Suprapubic skin (tissue), 4 donors: ENCODE measurements around the gene FDX1. TPM values are rescaled to one million over a fixed set of nuclear protein-coding genes. Genes with fewer than 3 reads are reported as not detected.
A peak's percentile ranks its signal among the peaks of the same experiment; 100 is the strongest.

Experiments used
- DNase-seq, 2 donors: peaks; one replicate each; pipeline ENCODE4 v3.0.0-alpha.2; 2019; ENCODE audit warnings: low spot score in 2 of 2
- H3K27ac ChIP-seq: fragments of 200-600 bp; sonication (generic); one replicate; pipeline ENCODE4 v1.5.1; 2019
- H3K27me3 ChIP-seq: fragments of 200-600 bp; sonication (generic); one replicate; pipeline ENCODE4 v1.5.1; 2019
- H3K36me3 ChIP-seq: fragments of 200-600 bp; sonication (generic); one replicate; pipeline ENCODE4 v1.5.1; 2019
- H3K4me1 ChIP-seq: fragments of 200-600 bp; sonication (generic); one replicate; pipeline ENCODE4 v1.5.1; 2019
- H3K4me3 ChIP-seq: fragments of 200-600 bp; sonication (generic); one replicate; pipeline ENCODE4 v1.5.1; 2019; ENCODE audit warnings: mild to moderate bottlenecking
- H3K9me3 ChIP-seq: fragments of 200-600 bp; sonication (generic); one replicate; pipeline ENCODE4 v1.5.1; 2019
- CTCF ChIP-seq, 2 donors: fragments of 200-600 bp in 1 of 2; fragments of 450-650 bp in 1 of 2; sonication (generic) in 1 of 2; IDR thresholded peaks; one replicate each; pipeline ENCODE4 v1.5.1; 2016 to 2019; ENCODE audit warnings: antibody characterized with exemption in 2 of 2, mild to moderate bottlenecking in 1 of 2, moderate library complexity in 1 of 2
- EP300 ChIP-seq: sonication (generic); formaldehyde crosslinking; IDR thresholded peaks from one replicate; pipeline ENCODE4 v1.6.1; 2017; ENCODE audit warnings: antibody characterized with exemption
- POLR2A ChIP-seq, 2 donors: fragments of 450-650 bp; IDR thresholded peaks; one replicate each; pipeline ENCODE4 v1.6.1; 2017; ENCODE audit warnings: antibody characterized with exemption in 2 of 2, mild to moderate bottlenecking in 2 of 2, moderate library complexity in 2 of 2
- POLR2AphosphoS5 ChIP-seq, 3 donors: sonication (generic); formaldehyde crosslinking; IDR thresholded peaks; one replicate each; pipeline ENCODE4 v1.6.1; 2017; ENCODE audit warnings: antibody characterized with exemption in 3 of 3
- WGBS: methylation state at CpG from one replicate; pipeline ENCODE4 v1.1.5; 2018; 5-methylcytosine and 5-hydroxymethylcytosine counted together
- total RNA-seq, 4 donors: library from RNA; depleted of rRNA; stranded (reverse); fragments of >200 nt; gene quantifications; one replicate each; pipeline ENCODE4 v1.1.0, GENCODE V29; 2016

Gene FDX1
- total RNA-seq, 4 donors from 2014 or later: 6.0 to 14.6 (median 8.7) TPM

- peak overlapping the region; percentile 94 for H3K27ac ChIP-seq
- H3K27me3 ChIP-seq: no peaks in the 10 kb centered on the region
- WGBS: 0% methylated on average over 21 of the region's 51 CpGs
- no peak for DNase-seq
- no peaks in the 10 kb centered on the region for H3K9me3 ChIP-seq
- peak overlapping the region; percentile 62 for H3K4me3 ChIP-seq
- TF ChIP-seq CTCF (IDR thresholded peaks at IDR 0.05) (peak in 1 of 2 donors; percentile 1), POLR2A (IDR thresholded peaks at IDR 0.05) (peak in 1 of 2 donors; percentile 9), POLR2AphosphoS5 (IDR thresholded peaks at IDR 0.05) (no peak), EP300 (no peak)
- H3K4me1 ChIP-seq: peaks cover 45% of the 10 kb centered on the region
- H3K36me3 ChIP-seq: no peaks in the 10 kb centered on the region
Measured at GRCh38 chr11:110430267-110431050, 711 bp downstream of the FDX1 start.

GRCh38 chr11:110431051-110431672 lies 1.4 kb downstream of the FDX1 start:
- 17% methylated on average over 7 of the region's 7 CpGs for whole genome bisulfite sequencing
- peaks cover 49% of the 10 kb centered on the region for H3K4me1 ChIP-seq
- TF ChIP-seq POLR2AphosphoS5 (IDR thresholded peaks at IDR 0.05) (no peak), EP300 (no peak), CTCF (IDR thresholded peaks at IDR 0.05) (no peak), POLR2A (IDR thresholded peaks at IDR 0.05) (no peak)
- peak overlapping the region; percentile 94 for H3K27ac ChIP-seq
- no peaks in the 10 kb centered on the region for H3K27me3 ChIP-seq
- no peak for DNase-seq
- H3K36me3 ChIP-seq: no peaks in the 10 kb centered on the region
- peak overlapping the region; percentile 62 for H3K4me3 ChIP-seq
- no peaks in the 10 kb centered on the region for H3K9me3 ChIP-seq

- WGBS: 41% methylated on average over 4 of the region's 4 CpGs
- H3K36me3 ChIP-seq: no peaks in the 10 kb centered on the region
- H3K4me1 ChIP-seq: peaks cover 54% of the 10 kb centered on the region
- peak overlapping the region; percentile 62 for H3K4me3 ChIP-seq
- H3K9me3 ChIP-seq: no peaks in the 10 kb centered on the region
- no peak for DNase-seq
- TF ChIP-seq CTCF (IDR thresholded peaks at IDR 0.05): no peak
- TF ChIP-seq POLR2A (IDR thresholded peaks at IDR 0.05): no peak
- no peak for TF ChIP-seq EP300
- no peak for TF ChIP-seq POLR2AphosphoS5 (IDR thresholded peaks at IDR 0.05)
- no peak overlapping the region for H3K27ac ChIP-seq
- H3K27me3 ChIP-seq: no peaks in the 10 kb centered on the region
Measured at GRCh38 chr11:110431674-110432073, 1.9 kb downstream of the FDX1 start.

- Histone ChIP-seq H3K27me3 (no peaks in the 10 kb centered on the region), H3K27ac (no peak overlapping the region), H3K4me3 (no peak overlapping the region), H3K9me3 (no peaks in the 10 kb centered on the region), H3K36me3 (peaks cover 3% of the 10 kb centered on the region), H3K4me1 (peaks cover 58% of the 10 kb centered on the region)
- TF ChIP-seq CTCF (IDR thresholded peaks at IDR 0.05): no peak
- no peak for TF ChIP-seq POLR2A (IDR thresholded peaks at IDR 0.05)
- TF ChIP-seq POLR2AphosphoS5 (IDR thresholded peaks at IDR 0.05): no peak
- no peak for TF ChIP-seq EP300
- 68% methylated on average over 7 of the region's 7 CpGs for WGBS
- DNase-seq: no peak
Measured at GRCh38 chr11:110432713-110433392, 3.1 kb downstream of the FDX1 start.
